Psoas muscle (tissue), 8 donors: ENCODE data around the gene RDH8. TPM values are rescaled to one million over a fixed set of nuclear protein-coding genes. Genes with fewer than 3 reads are reported as not detected.

Experiments
- ATAC-seq, 4 donors: fragments of 200-7000 bp; cut with Tn5 transposase; one replicate each; pipeline ENCODE4 v1.9.1; 2020; ENCODE audit warnings: moderate library complexity in 3 of 4, mild to moderate bottlenecking in 2 of 4
- DNase-seq, 2 donors: peaks; one replicate each; pipeline ENCODE4 v3.0.0-alpha.2; 2020
- H3K27ac ChIP-seq: fragments of 200-600 bp; one replicate; pipeline ENCODE4 v1.8.0; 2022
- H3K27me3 ChIP-seq, 3 donors: fragments of 200-600 bp in 1 of 3; one replicate each; pipeline versions ENCODE4 v1.6.1 to v1.8.0; 2013 to 2022; ENCODE audit warnings: low read length in 2 of 3, mild to moderate bottlenecking in 2 of 3, moderate library complexity in 1 of 3; ENCODE audit not compliant: insufficient read depth in 3 of 3
- H3K36me3 ChIP-seq, 2 donors: fragments of 200-600 bp in 1 of 2; one replicate each; pipeline versions ENCODE4 v1.6.1 to v1.8.0; 2013 to 2022; ENCODE audit warnings: low read depth in 1 of 2, mild to moderate bottlenecking in 1 of 2, moderate library complexity in 1 of 2; ENCODE audit not compliant: insufficient read depth in 1 of 2
- H3K4me1 ChIP-seq: fragments of 200-600 bp; one replicate; pipeline ENCODE4 v1.8.0; 2022
- H3K4me3 ChIP-seq: fragments of 200-600 bp; one replicate; pipeline ENCODE4 v1.8.0; 2022; ENCODE audit warnings: mild to moderate bottlenecking
- H3K9me3 ChIP-seq: fragments of 200-600 bp; one replicate; pipeline ENCODE4 v1.8.0; 2022
- CTCF ChIP-seq: fragments of 200-600 bp; IDR thresholded peaks from one replicate; pipeline ENCODE4 v1.8.0; 2022; ENCODE audit warnings: antibody characterized with exemption
- WGBS, 3 donors: extraction: QIAGEN DNeasy Blood & Tissue Kit; methylation state at CpG; one replicate each; pipeline versions ENCODE4 v1.1.6 to v1.1.7; 2013; 5-methylcytosine and 5-hydroxymethylcytosine counted together
- intact Hi-C, 2 donors: fragments of 100-400 bp; cut with DNase I; formaldehyde crosslinking; loops; one replicate each; pipeline versions ENCODE4 v1.11.0 to v1.14.2; 2022
- polyA plus RNA-seq, 3 donors: library from polyadenylated mRNA; stranded (reverse); fragments of 200-250 nt; gene quantifications; one replicate each; pipeline ENCODE4 v1.2.3, GENCODE V29; 2013
- total RNA-seq, 4 donors: library from RNA; stranded (reverse); fragmentation: NEBNext Ultra II Directional in 2 of 4; extraction: Animal tissue kit (Norgen Biotek cat#: 25700) in 2 of 4; gene quantifications; one replicate each; pipeline versions ENCODE4 v1.2.1 to v1.2.4, GENCODE V29; 2021 to 2023
- donor health status: healthy with polysubstance abuse.
- donor health status: DM: no; HTN: no; CAD: no; lungs with moderate emphysema.
- donor health status: Bipolar disorder and iron deficiency.
- donor health status: healthy.
- donor health status: DM: yes; HTN: yes; CAD: no.
- donor health status: DM: no; HTN: no; CAD: no.
- donor health status: DM: no; HTN: no; CAD: no.
- donor health status: DM: yes; HTN: yes; CAD: no.

Gene RDH8
- total and polyA plus RNA-seq, 7 donors: not detected

GRCh38 chr19:9968820-9969687 lies 44.2 kb upstream of the RDH8 start:
- no peak for TF ChIP-seq CTCF
- H3K27ac ChIP-seq: no peak overlapping the region
- H3K4me3 ChIP-seq: no peak overlapping the region
- H3K36me3 ChIP-seq: no peaks in the 10 kb centered on the region
- WGBS, 3 donors: 70 to 78% (median 71%) methylated on average over 8 of the region's 8 CpGs
- peaks cover 0 to 6% (median 0%) of the 10 kb centered on the region in 3 donors for H3K27me3 ChIP-seq
- ATAC-seq (no peak), DNase-seq (no peak)
- no peaks in the 10 kb centered on the region for H3K9me3 ChIP-seq
- H3K4me1 ChIP-seq: no peaks in the 10 kb centered on the region
- intact Hi-C loops: no loop called here

- no peak for DNase-seq
- WGBS, 3 donors: 48 to 72% (median 69%) methylated on average over 2 of the region's 2 CpGs
Observed at GRCh38 chr19:9969688-9969975, 43.7 kb upstream of the RDH8 start.

GRCh38 chr19:9970481-9970880 lies 42.8 kb upstream of the RDH8 start:
- H3K36me3 ChIP-seq: no peaks in the 10 kb centered on the region
- ATAC-seq (no peak), DNase-seq (no peak)
- no peak for TF ChIP-seq CTCF
- intact Hi-C loops: no loop called here
- H3K9me3 ChIP-seq: no peaks in the 10 kb centered on the region
- no peak overlapping the region for H3K27ac ChIP-seq
- 73 to 87% (median 81%) methylated on average over 8 of the region's 8 CpGs for WGBS, 3 donors
- H3K27me3 ChIP-seq: peaks cover 0 to 6% (median 0%) of the 10 kb centered on the region in 3 donors
- no peak overlapping the region for H3K4me3 ChIP-seq
- H3K4me1 ChIP-seq: no peaks in the 10 kb centered on the region

More at GRCh38 chr19:9969688-9969975, 43.7 kb upstream of the RDH8 start:
- no peaks in the 10 kb centered on the region for H3K36me3 ChIP-seq
- no peak overlapping the region for H3K27ac ChIP-seq
- ATAC-seq: no peak
- peaks cover 0 to 6% (median 0%) of the 10 kb centered on the region in 3 donors for H3K27me3 ChIP-seq
- H3K9me3 ChIP-seq: no peaks in the 10 kb centered on the region
- TF ChIP-seq CTCF: no peak
- intact Hi-C loops: no loop called here
- no peak overlapping the region for H3K4me3 ChIP-seq
- H3K4me1 ChIP-seq: no peaks in the 10 kb centered on the region

GRCh38 chr19:9971166-9971897 lies 42.0 kb upstream of the RDH8 start:
- ATAC-seq (no peak), DNase-seq (no peak)
- intact Hi-C loops: no loop called here
- H3K9me3 ChIP-seq: no peaks in the 10 kb centered on the region
- 51 to 60% (median 59%) methylated on average over 15 of the region's 15 CpGs for WGBS, 3 donors
- H3K4me1 ChIP-seq: no peaks in the 10 kb centered on the region
- H3K27ac ChIP-seq: no peak overlapping the region
- H3K36me3 ChIP-seq: no peaks in the 10 kb centered on the region
- no peak for TF ChIP-seq CTCF
- H3K27me3 ChIP-seq: peaks cover 0 to 6% (median 0%) of the 10 kb centered on the region in 3 donors
- H3K4me3 ChIP-seq: no peak overlapping the region
